CD14-positive monocyte (primary cell): ENCODE measurements around the gene RASA4B. TPM values are rescaled to one million over a fixed set of nuclear protein-coding genes. Genes with fewer than 3 reads are reported as not detected.

Experiments used
- DNase-seq, 3 donors: peaks; one replicate each; pipeline ENCODE4 v3.0.0-alpha.2; 2011 to 2022
- H2AFZ ChIP-seq: 2 replicates; pipeline ENCODE4 v1.6.0; 2012; ENCODE audit warnings: mild to moderate bottlenecking, low read depth, low read length, inconsistent platforms; ENCODE audit not compliant: insufficient read depth, poor library complexity, severe bottlenecking
- H3K27ac ChIP-seq, 2 donors: 1 replicate in 1 of 2; 2 replicates in 1 of 2; pipeline ENCODE4 v1.5.1; 2012 to 2013; ENCODE audit warnings: low read length in 2 of 2, control low read depth in 1 of 2, inconsistent platforms in 1 of 2, low read depth in 1 of 2, mild to moderate bottlenecking in 1 of 2
- H3K27me3 ChIP-seq, 2 donors: one replicate each; pipeline versions ENCODE4 v1.6.0 to v1.6.1; 2011 to 2013; ENCODE audit warnings: low read length in 2 of 2; ENCODE audit not compliant: control insufficient read depth in 2 of 2, insufficient read depth in 2 of 2
- H3K36me3 ChIP-seq, 2 donors: replicated peaks in 1 of 2; 1 replicate in 1 of 2; 2 replicates in 1 of 2; pipeline versions ENCODE4 v1.5.1 to v1.6.1; 2012 to 2013; ENCODE audit warnings: low read length in 2 of 2, control low read depth in 1 of 2, inconsistent platforms in 1 of 2, mild to moderate bottlenecking in 1 of 2; ENCODE audit not compliant: insufficient read depth in 2 of 2, control insufficient read depth in 1 of 2
- H3K4me1 ChIP-seq, 2 donors: 1 replicate in 1 of 2; 2 replicates in 1 of 2; pipeline versions ENCODE4 v1.5.1 to v1.6.1; 2012 to 2013; ENCODE audit warnings: low read length in 2 of 2, control low read depth in 1 of 2, inconsistent platforms in 1 of 2, mild to moderate bottlenecking in 1 of 2, moderate library complexity in 1 of 2; ENCODE audit not compliant: insufficient read depth in 2 of 2, control insufficient read depth in 1 of 2
- H3K4me2 ChIP-seq: replicated peaks from 2 replicates; pipeline ENCODE3; 2012; ENCODE audit warnings: low read length, moderate library complexity, mild to moderate bottlenecking; ENCODE audit not compliant: poor library complexity, severe bottlenecking; ENCODE audit errors: extremely low read depth
- H3K4me3 ChIP-seq, 3 experiments: fragments of 200-600 bp in 1 of 3; sonication (generic) in 1 of 3; replicated peaks in 1 of 3; 1 replicate in 2 of 3; 2 replicates in 1 of 3; pipeline ENCODE4 v1.5.1; 2011 to 2013; ENCODE audit warnings: low read length in 3 of 3, mild to moderate bottlenecking in 3 of 3, control low read depth in 2 of 3, low read depth in 2 of 3, inconsistent platforms in 1 of 3, moderate library complexity in 1 of 3
- H3K79me2 ChIP-seq: 2 replicates; pipeline ENCODE4 v1.6.0; 2012; ENCODE audit warnings: mild to moderate bottlenecking, control low read depth, inconsistent platforms, low read length, moderate library complexity; ENCODE audit not compliant: insufficient read depth
- H3K9ac ChIP-seq: 2 replicates; pipeline ENCODE4 v1.6.0; 2017; ENCODE audit warnings: low read length, mild to moderate bottlenecking; ENCODE audit not compliant: insufficient read depth, poor library complexity, severe bottlenecking
- H3K9me3 ChIP-seq, 2 donors: replicated peaks in 1 of 2; 1 replicate in 1 of 2; 2 replicates in 1 of 2; pipeline versions ENCODE4 v1.5.1 to v1.6.1; 2012 to 2013; ENCODE audit warnings: low read length in 2 of 2, control low read depth in 1 of 2; ENCODE audit not compliant: control insufficient read depth in 1 of 2, insufficient read depth in 1 of 2
- H4K20me1 ChIP-seq: 2 replicates; pipeline ENCODE4 v1.6.0; 2012; ENCODE audit warnings: mild to moderate bottlenecking, low read length, control low read depth, moderate library complexity; ENCODE audit not compliant: insufficient read depth
- H3K27ac Mint-ChIP-seq, 7 donors: one replicate each; pipeline ENCODE4 v1.8.0; 2020; ENCODE audit warnings: mild to moderate bottlenecking in 7 of 7, mixed read lengths in 7 of 7, moderate library complexity in 6 of 7, inconsistent platforms in 2 of 7
- H3K27me3 Mint-ChIP-seq, 3 donors: one replicate each; pipeline ENCODE4 v1.8.0; 2021 to 2022; ENCODE audit warnings: low read depth in 3 of 3, mild to moderate bottlenecking in 3 of 3, mixed read lengths in 3 of 3, moderate library complexity in 3 of 3, inconsistent platforms in 1 of 3
- H3K36me3 Mint-ChIP-seq, 2 donors: one replicate each; pipeline ENCODE4 v1.8.0; 2020; ENCODE audit warnings: mixed read lengths in 2 of 2, inconsistent platforms in 1 of 2, mild to moderate bottlenecking in 1 of 2
- H3K4me1 Mint-ChIP-seq: one replicate; pipeline ENCODE4 v1.8.0; 2020; ENCODE audit warnings: mild to moderate bottlenecking, mixed read lengths
- H3K4me3 Mint-ChIP-seq, 2 donors: one replicate each; pipeline ENCODE4 v1.8.0; 2020; ENCODE audit warnings: mild to moderate bottlenecking in 2 of 2, mixed read lengths in 2 of 2, moderate library complexity in 1 of 2
- H3K9me3 Mint-ChIP-seq, 7 donors: one replicate each; pipeline ENCODE4 v1.8.0; 2020 to 2022; ENCODE audit warnings: mixed read lengths in 7 of 7, mild to moderate bottlenecking in 6 of 7, moderate library complexity in 6 of 7, inconsistent platforms in 2 of 7
- CTCF ChIP-seq: fragments of 200-600 bp; IDR thresholded peaks from one replicate; pipeline ENCODE4 v1.8.0; 2022; ENCODE audit warnings: antibody characterized with exemption, mild to moderate bottlenecking
- WGBS: methylation state at CpG from one replicate; pipeline ENCODE4 v1.1.5; 2013; ENCODE audit warnings: missing lambda C conversion rate; ENCODE audit not compliant: insufficient coverage; 5-methylcytosine and 5-hydroxymethylcytosine counted together
- intact Hi-C, 2 donors: fragments of 100-400 bp; cut with micrococcal nuclease; formaldehyde crosslinking; loops; one replicate each; pipeline versions ENCODE4 v1.15.0 to v1.15.1; 2023
- polyA plus RNA-seq, 3 donors: library from polyadenylated mRNA; depleted of rRNA in 1 of 3; unstranded in 2 of 3; stranded (reverse) in 1 of 3; fragments of 300-500 nt in 2 of 3; fragments of >200 nt in 1 of 3; fragmentation: Illumina TruSeq in 2 of 3; gene quantifications; 1 replicate in 2 of 3; 2 replicates in 1 of 3; pipeline ENCODE4 v1.2.3, GENCODE V29; 2012 to 2021

Gene RASA4B
- polyA plus RNA-seq, 3 donors, result 6.3 to 24.1 (median 20.1) TPM

- DNase-seq, result no peak
- H3K27me3 ChIP-seq, result no peaks in the 10 kb centered on the region
- H4K20me1 ChIP-seq, result no peaks in the 10 kb centered on the region
- H3K9ac ChIP-seq, result peak overlapping the region; percentile 85
- H3K36me3 Mint-ChIP-seq, result peaks cover 11 to 24% of the 10 kb centered on the region in 2 donors
- intact Hi-C loops, result loop anchor here in 1 of 2 donors (2.0 to 5.0 kb wide), 2 partner anchors 13 to 37 kb away; partner anchors contain the start of gene PRKRIP1
- peaks cover 21% of the 10 kb centered on the region for H3K79me2 ChIP-seq
- H2AFZ ChIP-seq, result peak overlapping the region; percentile 83
- H3K4me1 ChIP-seq, result peaks cover 50 to 57% of the 10 kb centered on the region in 2 donors
- H3K9me3 ChIP-seq, result no peaks in the 10 kb centered on the region
- peaks cover 0 to 2% (median 1%) of the 10 kb centered on the region in 3 donors for H3K27me3 Mint-ChIP-seq
- H3K4me2 ChIP-seq, result peak overlapping the region; percentile 79
- peaks cover 12 to 19% of the 10 kb centered on the region in 2 donors for H3K36me3 ChIP-seq
- H3K4me1 Mint-ChIP-seq, result peaks cover 56% of the 10 kb centered on the region
- peak overlapping the region; percentile 45 to 90 (median 83) for H3K27ac Mint-ChIP-seq
- H3K9me3 Mint-ChIP-seq, result peaks cover 0 to 2% (median 0%) of the 10 kb centered on the region in 7 donors
- TF ChIP-seq CTCF, result no peak
- 36% methylated on average over 4 of the region's 9 CpGs for WGBS
- peak overlapping the region; percentile 83 to 92 for H3K4me3 Mint-ChIP-seq
- peak overlapping the region; percentile 50 to 100 for H3K27ac ChIP-seq
- H3K4me3 ChIP-seq, result peak overlapping the region; percentile 64 to 88 (median 69)
Observed at GRCh38 chr7:102434039-102434486, 83.5 kb downstream of the RASA4B start.

- under 1% methylated on average over 79 of the region's 90 CpGs for WGBS
- H3K4me1 ChIP-seq, result peaks cover 56 to 63% of the 10 kb centered on the region in 2 donors
- peak; percentile 68 to 80 (median 76) for DNase-seq
- H3K4me3 Mint-ChIP-seq, result peak within 1 kb of the TSS; percentile 83 to 92
- H3K9me3 ChIP-seq, result no peaks in the 10 kb centered on the region
- peak within 1 kb of the TSS; percentile 85 for H3K9ac ChIP-seq
- peaks cover 60% of the 10 kb centered on the region for H3K4me1 Mint-ChIP-seq
- peaks cover 8 to 20% of the 10 kb centered on the region in 2 donors for H3K36me3 Mint-ChIP-seq
- H3K27me3 ChIP-seq, result no peaks in the 10 kb centered on the region
- peak within 1 kb of the TSS; percentile 64 to 88 (median 69) for H3K4me3 ChIP-seq
- peaks cover 0 to 2% (median 0%) of the 10 kb centered on the region in 7 donors for H3K9me3 Mint-ChIP-seq
- no peaks in the 10 kb centered on the region for H4K20me1 ChIP-seq
- H3K4me2 ChIP-seq, result peak within 1 kb of the TSS; percentile 79
- H3K27ac Mint-ChIP-seq, result peak within 1 kb of the TSS; percentile 66 to 98 (median 96)
- H2AFZ ChIP-seq, result peak within 1 kb of the TSS; percentile 83
- intact Hi-C loops, result loop anchor here in 1 of 2 donors (2.0 to 5.0 kb wide), 2 partner anchors 13 to 36 kb away; partner anchors contain the start of gene PRKRIP1
- peaks cover 8 to 13% of the 10 kb centered on the region in 2 donors for H3K36me3 ChIP-seq
- peak within 1 kb of the TSS; percentile 63 to 100 for H3K27ac ChIP-seq
- no peak for TF ChIP-seq CTCF
- peaks cover 0 to 2% (median 1%) of the 10 kb centered on the region in 3 donors for H3K27me3 Mint-ChIP-seq
- peaks cover 21% of the 10 kb centered on the region for H3K79me2 ChIP-seq
Observed at GRCh38 chr7:102433219-102434038, 84.1 kb downstream of the RASA4B start, which contains the start of gene ORAI2. ORAI2 (plus strand) TSS chr7:102433575; CDS start chr7:102438957, 5,382 bp downstream.

Other genes starting within 250 kb of the RASA4B start
- gene SH2B2, start 230.9 kb downstream of the RASA4B start, polyA plus RNA-seq, result 10 to 100 TPM in 1 of 3 donors, 1 to 10 TPM in 2; 3.8 to 26.3 (median 4.7) TPM
- under 1 TPM in 2 of 3 donors, not detected in 1; 0.12 to 0.29 TPM for gene SPDYE6, start 161.3 kb downstream of the RASA4B start, polyA plus RNA-seq
- 10 to 100 TPM in 1 of 3 donors, 1 to 10 TPM in 2; 6.6 to 27.0 (median 7.4) TPM for gene PRKRIP1, start 121.4 kb downstream of the RASA4B start, polyA plus RNA-seq
- 10 to 100 TPM; 27.5 to 50.0 (median 38.2) TPM for gene ORAI2, start 84.2 kb downstream of the RASA4B start, polyA plus RNA-seq
- 10 to 100 TPM in 1 of 3 donors, 1 to 10 TPM in 2; 2.9 to 11.8 (median 9.7) TPM for gene ALKBH4, start 52.9 kb downstream of the RASA4B start, polyA plus RNA-seq
- gene LRWD1, start 52.8 kb downstream of the RASA4B start, polyA plus RNA-seq, result 10 to 100 TPM in 1 of 3 donors, 1 to 10 TPM in 2; 5.4 to 10.7 (median 6.1) TPM
- 100 to 1,000 TPM in 1 of 3 donors, 10 to 100 TPM in 2; 65.7 to 104 (median 85.0) TPM for gene POLR2J, start 38.9 kb downstream of the RASA4B start, polyA plus RNA-seq
- gene UPK3BL2, start 25.9 kb upstream of the RASA4B start, polyA plus RNA-seq, result 10 to 100 TPM in 1 of 3 donors, under 1 TPM in 2; 0.30 to 94.8 (median 0.39) TPM
- not detected for gene SPDYE2, start 33.4 kb upstream of the RASA4B start, polyA plus RNA-seq
- 100 to 1,000 TPM in 1 of 3 donors, 10 to 100 TPM in 2; 24.4 to 133 (median 24.9) TPM for gene POLR2J3, start 54.8 kb upstream of the RASA4B start, polyA plus RNA-seq
- gene RASA4, start 99.0 kb upstream of the RASA4B start, polyA plus RNA-seq, result 10 to 100 TPM; 13.9 to 64.5 (median 18.6) TPM
- gene UPK3BL1, start 125.0 kb upstream of the RASA4B start, polyA plus RNA-seq, result 100 to 1,000 TPM in 1 of 3 donors, 10 to 100 TPM in 2; 19.6 to 101 (median 21.6) TPM
- gene SPDYE2B, start 132.5 kb upstream of the RASA4B start, polyA plus RNA-seq, result not detected
- gene POLR2J2, start 153.9 kb upstream of the RASA4B start, polyA plus RNA-seq, result 1 to 10 TPM; 1.1 to 5.5 (median 1.2) TPM
- 1 to 10 TPM; 2.5 to 6.8 (median 4.8) TPM for gene FAM185A, start 231.2 kb upstream of the RASA4B start, polyA plus RNA-seq